NCI-H128 (cell line): ENCODE results near the gene SEMA5B.

Source experiments
- DNase-seq: peaks from one replicate; lab custom pipeline; 2025; ENCODE audit not compliant: unreplicated experiment; lab: John Stamatoyannopoulos, UW

The SEMA5B gene

DNA sequence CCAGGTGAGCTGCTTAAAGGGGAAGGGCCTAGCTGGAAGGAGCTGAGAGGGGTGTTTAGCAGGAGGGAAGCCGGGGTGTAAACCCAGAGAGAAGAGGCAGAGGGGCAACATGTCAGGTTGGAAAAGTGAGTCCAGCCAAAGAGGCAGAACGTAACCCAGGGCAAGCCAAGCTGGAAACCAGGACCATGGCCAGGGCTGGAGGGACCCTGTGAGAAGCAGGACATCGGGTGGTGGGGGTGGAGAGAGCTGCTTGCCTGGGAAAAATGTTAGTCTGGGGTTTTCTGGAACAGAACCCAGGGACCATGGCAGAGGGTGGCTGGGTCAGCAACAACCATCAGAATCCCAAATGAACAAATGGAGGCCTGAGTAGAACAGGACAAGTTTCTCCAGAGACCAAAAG lies 32.6 kb downstream of the SEMA5B start:
- no peak for DNase-seq

DNA sequence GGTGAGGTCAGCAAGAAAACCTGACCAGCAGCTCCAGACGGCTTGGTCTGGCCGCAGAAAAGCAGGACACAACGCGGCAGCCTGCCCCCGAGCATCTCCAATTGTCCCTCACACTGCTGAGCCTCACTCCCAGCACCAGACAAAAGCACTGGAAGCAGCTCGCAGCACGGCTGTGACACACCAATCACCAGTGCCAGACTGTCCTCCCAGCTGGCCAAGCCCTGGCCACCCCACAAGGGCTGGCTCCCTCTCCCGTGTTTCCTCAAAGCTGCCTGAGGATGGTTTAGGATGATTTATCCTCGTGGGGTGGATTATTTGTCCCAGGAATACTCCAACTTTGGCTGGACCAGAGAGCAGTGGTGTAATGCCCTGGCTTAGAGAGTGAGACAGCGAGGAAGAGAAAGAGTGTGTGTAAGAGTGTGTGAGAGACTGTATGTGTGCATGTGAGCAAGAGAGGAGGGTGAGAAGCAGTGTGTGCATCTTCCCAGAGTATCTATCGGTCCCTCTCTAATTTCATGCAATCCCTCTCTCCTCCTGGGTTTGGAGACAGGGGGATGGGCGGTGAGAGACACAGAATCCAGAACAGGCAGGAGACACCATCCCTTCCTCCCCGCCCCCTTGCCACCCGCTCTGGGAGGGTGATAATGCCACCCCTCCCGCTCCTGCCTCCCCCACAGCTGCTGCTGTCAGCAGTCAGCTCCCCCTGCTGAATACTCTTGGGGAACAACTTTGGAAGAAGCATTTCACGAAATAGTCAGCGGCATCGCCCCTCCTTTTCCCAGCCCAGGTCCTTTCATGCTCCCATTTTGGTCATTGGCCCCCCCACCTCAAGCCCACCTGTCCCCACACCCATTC lies 34.2 kb downstream of the SEMA5B start:
- no peak for DNase-seq

- DNase-seq = no peak
Measured at GRCh38 chr3:122992676-122993075, 34.9 kb downstream of the SEMA5B start.

DNA sequence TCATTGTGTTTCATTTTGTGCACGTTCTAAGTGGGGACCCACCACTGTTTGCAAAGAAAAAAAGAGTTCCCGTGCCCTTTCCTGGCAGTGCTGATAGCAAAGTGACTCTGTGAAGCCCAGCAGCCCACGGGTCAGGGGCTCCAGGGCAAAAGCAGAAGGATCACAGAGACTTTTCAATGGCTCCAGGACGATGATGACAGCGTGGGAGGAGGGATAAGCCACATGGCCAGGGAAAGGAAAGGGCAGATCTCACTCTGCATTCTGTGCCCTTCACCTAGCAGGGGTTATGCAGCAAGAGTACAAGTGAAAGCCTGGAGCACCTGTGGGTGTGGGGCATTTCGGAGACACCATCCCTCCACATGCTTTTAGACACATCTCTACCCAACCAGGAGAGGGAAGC lies 35.4 kb downstream of the SEMA5B start:
- no peak for DNase-seq

DNA sequence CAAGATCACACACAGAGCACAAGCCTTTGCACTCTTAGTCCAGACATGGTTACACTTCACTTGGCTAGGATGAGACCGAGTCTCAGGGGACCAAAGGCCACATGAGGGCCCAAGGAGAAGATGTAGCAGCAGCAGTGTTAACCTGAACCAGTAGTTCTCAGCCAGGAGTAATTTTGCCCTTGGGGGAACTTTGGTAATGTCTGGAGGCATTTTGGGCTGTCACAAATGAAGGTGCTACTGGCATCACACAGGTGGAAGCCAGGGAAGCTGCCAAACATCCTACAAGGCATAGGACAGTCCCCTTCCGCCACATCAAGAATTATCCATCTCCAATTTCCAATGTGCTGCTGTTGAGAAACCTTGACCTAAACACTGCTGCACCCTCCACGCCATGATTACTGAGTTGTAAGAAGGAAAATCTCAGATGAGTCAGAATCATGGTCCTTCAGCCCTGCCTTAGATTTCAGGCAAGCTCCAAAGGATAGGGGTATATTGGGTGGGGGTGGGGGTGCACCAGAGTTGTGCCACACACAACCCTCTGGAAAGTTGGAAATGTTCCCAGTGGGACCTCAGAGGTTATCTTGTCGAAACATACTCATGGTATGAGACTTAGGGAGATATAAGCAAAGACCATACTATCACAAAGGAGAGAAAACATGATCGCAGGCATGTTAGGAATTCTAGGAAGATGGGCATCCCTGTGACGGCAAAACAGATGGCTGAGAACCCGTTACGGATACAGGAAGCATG lies 36.2 kb downstream of the SEMA5B start:
- no peak for DNase-seq

DNA sequence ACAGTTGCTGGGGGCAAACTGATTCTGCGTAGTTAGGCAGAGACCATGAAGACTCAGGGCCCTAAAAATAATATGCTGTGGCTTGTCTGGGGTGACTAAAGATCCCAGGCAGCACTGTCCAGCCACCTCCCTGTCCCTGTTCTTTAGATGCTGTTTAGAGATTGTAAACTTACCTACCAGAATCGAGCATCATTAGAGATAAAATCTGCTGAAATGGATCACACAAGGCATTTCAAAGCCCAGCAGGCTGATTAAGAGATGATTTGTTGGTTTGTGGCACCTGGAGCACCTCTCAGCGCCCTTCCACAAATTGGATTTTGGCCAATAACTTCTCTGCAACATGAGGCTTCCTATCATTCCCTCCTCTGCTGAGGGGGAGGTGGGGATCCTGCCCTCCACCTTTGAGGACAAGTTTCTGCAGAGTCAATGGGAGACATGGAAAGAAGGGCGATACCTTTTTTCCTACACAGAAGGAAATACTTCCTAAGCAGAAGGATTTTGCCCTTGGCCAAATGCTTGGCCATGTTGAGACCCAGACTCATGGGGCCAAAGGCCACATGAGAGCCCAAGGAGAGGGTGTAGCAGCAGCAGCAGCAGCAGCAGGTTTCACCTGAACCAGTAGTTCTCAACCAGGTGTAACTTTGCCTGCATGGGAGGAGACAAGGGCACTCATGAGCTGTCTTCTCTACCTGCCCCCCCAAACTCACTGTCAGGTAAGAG lies 37.5 kb downstream of the SEMA5B start:
- peak; percentile 24 for DNase-seq

GRCh38 chr3:122988508-122988907 lies 39.1 kb downstream of the SEMA5B start:
- DNase-seq = no peak

DNA sequence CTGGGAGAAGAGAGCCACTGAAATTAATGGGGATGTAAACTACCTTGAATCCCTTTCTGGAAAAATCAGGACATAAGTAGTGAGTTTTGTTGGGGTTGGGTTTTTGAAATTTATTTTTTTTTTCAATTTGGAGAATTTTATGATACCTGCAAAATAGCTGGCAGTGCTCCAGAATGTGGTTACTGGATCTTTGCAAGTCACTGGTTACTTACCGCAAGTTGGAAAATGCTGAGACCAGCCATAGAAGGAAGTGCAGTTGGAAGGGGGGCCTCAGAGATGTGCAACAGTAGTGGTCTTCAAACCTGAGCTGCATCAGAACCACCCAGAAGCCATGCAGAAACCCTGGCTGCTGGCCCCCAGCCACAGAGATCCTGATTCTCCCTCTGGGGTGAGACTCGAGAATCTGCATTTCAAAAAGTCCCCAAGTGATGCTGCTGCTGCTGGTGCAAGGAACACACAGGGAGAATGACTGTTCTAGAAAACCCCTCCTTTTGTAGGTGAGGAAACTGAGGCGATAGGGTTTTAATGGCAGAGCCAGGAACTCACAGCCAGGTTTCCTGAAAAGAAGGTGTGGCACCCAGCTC lies 39.7 kb downstream of the SEMA5B start:
- DNase-seq = no peak

- DNase-seq = no peak
Measured at GRCh38 chr3:122987231-122987630, 40.3 kb downstream of the SEMA5B start.

GRCh38 chr3:122986693-122987179 lies 40.8 kb downstream of the SEMA5B start:
- no peak for DNase-seq

- no peak for DNase-seq
Measured at GRCh38 chr3:122985539-122985938, 42.0 kb downstream of the SEMA5B start.

DNA sequence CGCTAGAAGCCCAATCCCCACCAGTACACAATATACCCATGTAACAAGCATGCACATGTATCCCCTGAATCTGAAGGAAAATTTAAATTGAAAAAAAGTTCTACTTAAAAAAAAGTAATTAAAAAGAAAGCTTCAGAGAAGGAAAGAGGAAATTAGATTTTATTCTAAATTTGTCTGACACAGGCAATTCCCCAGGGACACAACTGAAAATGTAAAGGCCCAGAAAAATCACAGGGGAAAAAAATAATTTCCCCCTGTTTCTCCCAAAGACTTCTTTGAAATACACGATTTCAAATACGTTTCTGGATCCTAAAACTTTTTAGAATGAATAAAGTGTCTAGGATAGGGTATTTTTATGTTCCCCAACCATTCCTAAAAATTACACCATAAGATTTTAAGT lies 42.9 kb downstream of the SEMA5B start:
- no peak for DNase-seq

GRCh38 chr3:122984007-122984406 lies 43.6 kb downstream of the SEMA5B start:
- DNase-seq = no peak

- no peak for DNase-seq
Measured at GRCh38 chr3:122982216-122983185, 45.1 kb downstream of the SEMA5B start.

DNA sequence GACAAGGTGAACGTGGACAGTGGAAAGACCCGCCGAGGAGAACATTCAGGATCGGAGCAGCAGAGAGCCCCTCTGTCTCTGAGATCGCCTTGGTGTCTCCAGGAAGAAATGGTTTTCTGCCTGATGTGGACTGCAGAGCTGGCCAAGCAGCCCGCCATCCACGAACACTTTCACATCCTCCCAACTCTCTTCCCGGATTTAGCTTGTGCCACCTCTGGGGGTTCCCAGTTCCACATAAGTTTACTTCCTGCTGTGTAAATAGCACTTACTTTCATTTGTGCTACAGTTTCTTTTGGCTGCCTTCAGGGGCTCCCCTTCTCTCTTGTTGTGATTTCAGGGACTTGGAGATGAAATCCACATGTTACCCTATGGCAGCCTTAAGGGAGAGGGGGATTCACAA lies 48.4 kb downstream of the SEMA5B start:
- no peak for DNase-seq

DNA sequence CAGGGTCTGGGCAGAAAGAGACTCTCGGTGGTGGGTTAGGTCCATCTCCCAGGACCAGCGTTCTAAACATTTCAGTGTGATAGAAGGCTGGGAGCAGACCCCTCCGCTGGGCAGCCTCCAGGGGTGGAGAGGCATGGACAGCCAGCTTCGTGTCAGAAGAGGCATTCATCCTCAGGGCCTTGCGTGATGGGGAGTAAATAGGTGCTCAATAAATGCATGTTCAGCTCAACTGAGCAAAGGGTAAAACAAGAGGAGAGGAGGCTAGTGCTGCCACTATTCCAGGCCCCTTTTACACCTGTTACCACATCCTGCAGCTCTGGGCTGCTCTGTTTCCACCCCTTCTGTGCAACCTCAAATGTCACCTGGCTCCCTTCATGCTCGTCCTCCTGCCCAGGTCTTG lies 49.0 kb downstream of the SEMA5B start:
- DNase-seq = no peak

DNA sequence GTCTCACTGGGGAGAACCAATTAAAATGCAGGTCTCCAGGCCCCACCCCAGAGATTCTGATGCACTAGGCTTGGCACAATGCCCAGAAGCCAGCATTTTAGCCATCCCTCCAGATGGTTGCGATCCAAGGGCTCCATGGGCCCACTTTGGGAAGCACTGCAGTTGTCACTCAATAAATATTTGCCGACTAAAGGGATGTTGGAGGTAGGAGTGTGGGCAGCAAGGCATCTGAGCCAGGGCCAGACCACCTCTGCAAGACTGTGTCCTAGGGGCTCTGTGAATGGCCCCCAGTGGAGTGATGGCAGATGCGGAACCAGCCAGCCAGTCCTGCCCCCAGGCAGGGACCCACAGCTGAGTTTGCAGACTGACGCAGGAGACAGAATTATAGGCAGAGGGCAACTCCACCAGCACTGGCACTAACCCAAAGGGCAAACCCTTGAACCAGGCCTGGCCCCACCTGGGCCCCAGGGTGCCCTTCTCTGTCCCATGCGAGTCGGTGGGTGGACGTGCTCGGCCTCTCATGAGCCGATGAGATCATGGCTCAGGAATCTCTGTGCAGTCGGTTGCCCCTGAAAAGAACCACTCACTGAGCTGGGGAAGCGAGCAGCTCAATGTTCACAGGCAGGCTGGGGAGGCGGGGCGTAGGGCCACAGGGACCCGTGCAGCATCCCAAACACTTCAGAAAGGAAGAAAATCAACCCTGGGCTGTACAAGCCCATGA lies 49.7 kb downstream of the SEMA5B start:
- no peak for DNase-seq

GRCh38 chr3:122975924-122976293 lies 51.7 kb downstream of the SEMA5B start:
- no peak for DNase-seq

DNA sequence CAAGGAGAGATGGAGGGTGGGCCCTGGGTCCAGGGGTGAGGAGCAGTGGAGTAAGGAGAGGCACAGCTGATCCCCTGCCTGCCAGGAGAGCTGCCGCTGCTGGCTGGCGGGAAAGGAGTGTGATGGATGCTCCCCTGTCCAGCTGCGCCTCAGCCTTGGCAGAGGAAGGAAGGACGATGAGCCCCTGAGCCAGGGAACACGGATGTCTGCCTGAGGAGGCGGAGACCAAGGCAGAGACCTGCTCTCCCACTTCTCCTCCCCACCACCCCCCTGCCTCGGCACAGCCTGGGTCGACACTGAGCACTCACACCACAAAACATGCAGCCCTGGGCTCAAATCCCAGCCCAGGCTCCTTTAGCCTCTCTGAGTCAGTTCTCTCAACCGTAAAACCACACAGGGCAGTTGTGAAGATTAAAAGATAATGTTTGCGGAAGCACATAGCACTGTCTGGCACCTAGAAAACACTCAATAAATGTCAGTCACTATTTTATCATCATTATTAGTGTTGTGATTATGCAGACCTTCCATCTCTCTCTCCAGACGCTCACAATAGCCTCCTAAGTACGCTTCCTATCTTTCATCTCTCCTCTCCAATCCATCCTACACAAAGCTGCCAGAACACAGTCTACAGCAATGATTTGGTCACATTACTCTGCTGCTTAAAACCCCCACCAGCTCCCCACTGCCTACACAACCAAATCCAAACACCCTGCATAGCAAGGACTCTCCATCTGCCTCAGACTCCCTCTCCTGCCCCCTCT lies 52.2 kb downstream of the SEMA5B start:
- peak; percentile 16 for DNase-seq
